Hematopoietic multipotent progenitor cell treated with erythropoietin and hydrocortisone succinate and interleukin-3 and kit ligand, for 17 days (in vitro differentiated cells): ENCODE results near the gene DDX55.

ENCODE experiments used
- DNase-seq: peaks from one replicate; pipeline ENCODE4 v3.0.0-alpha.2; 2015; ENCODE audit warnings: low spot score

Gene DDX55

DNA sequence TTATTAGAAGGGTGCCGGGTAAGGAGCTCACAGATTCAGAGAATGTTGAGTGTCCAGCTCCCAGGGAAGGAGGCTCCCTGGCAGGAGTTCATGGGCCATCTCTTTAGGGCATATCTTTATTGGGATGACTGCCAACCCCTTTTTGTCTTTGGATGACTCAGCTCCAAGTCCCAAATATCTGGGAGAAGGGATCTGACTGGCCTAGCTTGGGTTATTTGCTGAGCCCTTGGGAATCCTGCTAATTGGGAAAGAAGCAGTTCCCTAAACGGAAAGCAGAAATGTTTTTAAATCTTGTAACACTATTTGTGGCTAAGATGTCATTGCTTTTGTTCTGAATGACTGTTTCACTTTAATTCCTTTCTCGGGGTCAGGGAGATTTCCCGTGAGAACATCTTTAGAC is 12.6 kb downstream of the DDX55 start:
- DNase-seq = no peak

DNA sequence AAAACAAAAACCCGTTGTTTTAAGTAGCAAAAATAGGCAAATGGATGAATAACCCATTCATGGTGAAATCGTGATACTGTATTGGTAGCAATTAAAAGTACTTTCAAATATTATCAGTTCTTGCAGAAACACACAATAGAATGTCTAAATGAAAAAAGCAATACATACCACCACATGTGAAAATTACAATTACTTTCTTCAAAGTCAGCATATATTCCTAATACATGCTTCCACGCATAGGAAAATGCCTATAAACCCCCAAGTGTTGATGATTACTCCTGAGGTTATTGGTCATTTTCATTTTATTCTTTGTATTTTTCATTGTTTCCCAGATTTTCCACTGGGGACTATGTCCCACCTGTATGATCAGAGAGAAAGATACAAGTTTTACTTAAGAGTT is 15.2 kb downstream of the DDX55 start:
- DNase-seq = no peak

DNA sequence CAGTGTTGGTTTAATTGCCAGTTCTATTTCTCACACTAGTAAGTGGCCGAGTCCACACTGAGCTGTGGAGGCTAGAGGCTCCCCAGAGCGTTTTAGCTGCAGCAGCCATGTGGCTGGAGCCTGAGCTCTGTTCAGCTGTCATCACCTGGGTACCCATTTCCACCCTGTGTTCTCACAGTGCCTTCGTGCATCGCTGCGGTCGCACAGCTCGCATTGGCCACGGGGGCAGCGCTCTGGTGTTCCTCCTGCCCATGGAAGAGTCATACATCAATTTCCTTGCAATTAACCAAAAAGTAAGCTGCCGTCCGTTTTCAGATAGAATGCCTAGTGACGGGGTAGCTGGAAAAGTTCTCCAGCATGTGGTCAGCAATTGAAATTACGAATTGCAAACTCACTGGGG is 15.7 kb downstream of the DDX55 start:
- no peak for DNase-seq

DNA sequence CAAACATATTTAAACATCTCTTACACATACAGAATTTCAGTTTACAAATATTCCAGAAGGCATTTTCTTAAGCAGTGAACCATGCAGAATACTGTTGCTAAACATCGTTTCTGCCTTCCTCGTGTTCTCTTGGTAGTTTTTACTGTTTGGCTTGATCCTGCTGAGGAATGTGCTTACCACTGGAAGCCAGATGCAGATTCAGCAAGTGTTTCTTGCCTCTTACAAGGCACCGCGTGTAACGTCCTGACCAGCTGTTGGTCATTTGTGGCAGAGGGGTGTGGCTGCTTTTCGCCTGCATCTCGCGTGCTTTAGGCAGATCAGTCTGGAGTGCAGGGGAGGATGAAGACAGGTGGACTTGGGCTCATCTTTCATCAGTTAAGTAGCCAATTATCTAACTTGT is 19.2 kb downstream of the DDX55 start:
- DNase-seq = no peak

DNA sequence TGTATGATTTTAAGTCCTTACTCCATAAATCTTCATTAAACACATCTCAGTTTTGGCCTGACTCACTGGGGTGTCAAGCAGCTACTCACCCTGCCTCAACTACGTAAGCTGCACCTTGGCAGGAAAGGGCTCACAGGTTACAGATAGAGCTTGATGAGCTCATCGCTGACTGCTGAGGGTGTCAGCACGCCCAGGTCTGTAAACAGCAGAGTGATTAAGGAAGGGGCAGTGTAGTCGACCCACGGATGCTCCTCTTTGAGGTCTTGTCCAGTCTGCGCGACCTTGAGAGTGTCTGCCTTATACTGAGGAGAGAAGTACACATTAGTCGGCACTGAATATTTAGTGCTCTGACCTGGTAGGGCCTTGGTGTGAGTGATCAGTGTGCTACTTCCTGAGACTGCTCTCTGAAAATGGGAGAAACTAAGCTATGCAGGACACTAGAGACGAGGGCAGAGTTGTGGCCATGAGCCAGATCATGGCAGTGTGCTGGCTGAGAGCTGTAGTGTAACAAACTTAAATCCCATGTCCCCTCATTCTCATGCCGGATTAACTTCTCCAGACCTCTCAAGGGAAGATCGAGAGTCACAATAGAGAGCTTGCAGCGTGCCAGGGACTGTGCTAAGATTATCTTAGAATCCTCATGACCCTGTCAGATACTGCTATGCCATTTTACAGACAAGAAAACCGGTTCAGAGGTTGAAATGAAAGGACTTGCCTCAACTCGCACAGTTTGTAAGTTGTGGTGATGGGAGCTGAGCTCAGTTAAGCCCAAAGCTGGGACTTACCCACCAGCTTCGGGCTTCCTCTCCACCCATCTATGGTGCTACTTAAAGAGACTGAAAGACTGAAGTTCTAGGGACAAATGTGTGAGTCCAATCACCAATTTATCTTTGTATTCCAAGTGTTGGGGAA is 20.0 kb downstream of the DDX55 start:
- no peak for DNase-seq

GRCh38 chr12:123633379-123634141 is 31.7 kb downstream of the DDX55 start, which contains the start of the genes EIF2B1 and GTF2H3:
Gene EIF2B1 (minus strand): TSS chr12:123633686. CDS start chr12:123633557, 129 bp downstream.
Gene GTF2H3 (plus strand): TSS chr12:123633829. CDS start chr12:123633860, 31 bp downstream.
- peak; percentile 88 for DNase-seq

DNA sequence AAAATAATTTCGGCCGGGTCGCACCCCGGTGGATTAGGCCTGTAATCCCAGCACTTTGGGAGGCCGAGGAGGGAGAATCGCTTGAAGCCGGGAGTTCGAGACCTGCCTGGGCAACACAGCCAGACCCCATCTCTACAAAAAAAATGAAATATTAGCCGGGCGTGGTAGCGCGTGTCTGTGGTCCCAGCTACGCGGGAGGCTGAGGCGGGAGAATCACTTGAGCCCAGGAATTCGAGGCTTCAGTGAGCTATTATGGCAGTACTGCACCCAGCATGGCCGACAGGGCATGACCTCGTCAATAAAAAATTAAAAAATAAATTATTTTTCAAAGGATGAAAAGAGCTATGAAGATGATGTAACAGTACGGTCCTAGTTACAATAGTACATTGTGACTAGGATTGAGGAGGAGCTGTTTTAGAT is 32.3 kb downstream of the DDX55 start:
- DNase-seq = no peak

GRCh38 chr12:123643911-123644310 is 42.0 kb downstream of the DDX55 start:
- no peak for DNase-seq

DNA sequence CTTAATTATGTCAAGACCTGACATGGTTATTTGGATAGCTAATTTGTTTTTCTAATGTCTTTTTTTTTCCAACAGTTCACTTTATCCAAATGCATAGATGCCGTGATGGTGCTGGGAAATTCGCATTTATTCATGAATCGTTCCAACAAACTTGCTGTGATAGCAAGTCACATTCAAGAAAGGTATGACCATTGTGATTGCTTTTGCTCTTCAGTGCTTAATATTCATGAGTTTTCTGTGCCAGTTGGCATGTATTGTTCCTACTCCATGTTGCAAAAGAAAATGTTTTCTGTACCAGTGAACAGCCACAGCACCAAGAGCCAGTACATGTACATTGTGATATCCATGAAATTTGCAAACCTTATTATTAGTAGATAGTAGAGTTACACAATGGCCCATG is 43.5 kb downstream of the DDX55 start:
- no peak for DNase-seq

GRCh38 chr12:123645878-123646277 is 44.0 kb downstream of the DDX55 start:
- DNase-seq = no peak

GRCh38 chr12:123648401-123648800 is 46.5 kb downstream of the DDX55 start:
- DNase-seq = no peak

- DNase-seq = no peak
These were observed 52.3 kb downstream of the DDX55 start for GRCh38 chr12:123654129-123654701.

- no peak for DNase-seq
These were observed 53.5 kb downstream of the DDX55 start for GRCh38 chr12:123655420-123655819.

- DNase-seq = no peak
These were observed 54.5 kb downstream of the DDX55 start for GRCh38 chr12:123656392-123656791.

- no peak for DNase-seq
These were observed 55.3 kb downstream of the DDX55 start for GRCh38 chr12:123657211-123657610.

DNA sequence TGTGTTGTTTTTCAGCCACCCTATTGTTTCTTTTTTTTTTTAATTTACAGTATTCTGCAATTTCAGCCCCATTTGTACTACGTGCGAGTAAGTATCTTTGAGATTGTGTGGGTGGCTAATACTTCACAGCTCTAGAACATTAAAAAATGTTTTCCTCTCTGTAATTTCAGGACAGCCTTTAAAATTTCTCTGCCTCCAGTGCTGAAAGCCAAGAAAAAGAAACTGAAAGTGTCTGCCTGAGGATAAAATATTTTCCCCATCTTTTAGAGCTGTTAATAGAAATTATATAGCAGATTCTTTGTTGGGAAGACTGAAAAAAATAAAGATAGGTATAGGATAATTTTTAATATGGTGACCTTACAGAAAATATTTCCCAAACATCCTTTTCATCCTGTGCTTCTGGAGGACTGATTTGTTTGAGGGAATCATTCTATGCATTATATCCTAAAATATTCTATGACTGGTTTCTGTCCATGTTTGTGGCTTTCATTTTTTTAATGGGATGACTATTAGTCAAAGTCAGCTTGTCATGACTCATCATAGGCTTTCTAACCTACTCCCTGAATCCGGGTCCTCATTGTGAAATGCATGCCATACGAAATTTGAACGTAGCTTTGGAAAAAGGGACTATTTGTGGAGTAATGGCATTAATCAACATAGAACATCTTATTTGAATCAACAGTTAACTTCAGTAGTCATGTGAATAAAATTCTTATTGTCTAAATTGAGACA is 58.3 kb downstream of the DDX55 start:
- no peak for DNase-seq

- DNase-seq = no peak
These were observed 65.9 kb downstream of the DDX55 start for GRCh38 chr12:123667771-123668170.
